WI38 (cell line): ENCODE data around the gene GRHPR.

Experiments
- H3K4me3 ChIP-seq: 2 replicates; pipeline ENCODE4 v1.5.1; 2011; ENCODE audit warnings: low read depth, mild to moderate bottlenecking, control low read depth, low read length
- TF ChIP-seq, protein P1 (sequence below): IDR thresholded peaks from 2 replicates; pipeline ENCODE4 v1.5.1; 2012; ENCODE audit warnings: low read depth, mild to moderate bottlenecking, control low read depth, low read length

GRHPR gene

GRCh38 chr9:37404590-37404989 lies 17.9 kb upstream of the GRHPR start:
- TF ChIP-seq, protein P1, sequence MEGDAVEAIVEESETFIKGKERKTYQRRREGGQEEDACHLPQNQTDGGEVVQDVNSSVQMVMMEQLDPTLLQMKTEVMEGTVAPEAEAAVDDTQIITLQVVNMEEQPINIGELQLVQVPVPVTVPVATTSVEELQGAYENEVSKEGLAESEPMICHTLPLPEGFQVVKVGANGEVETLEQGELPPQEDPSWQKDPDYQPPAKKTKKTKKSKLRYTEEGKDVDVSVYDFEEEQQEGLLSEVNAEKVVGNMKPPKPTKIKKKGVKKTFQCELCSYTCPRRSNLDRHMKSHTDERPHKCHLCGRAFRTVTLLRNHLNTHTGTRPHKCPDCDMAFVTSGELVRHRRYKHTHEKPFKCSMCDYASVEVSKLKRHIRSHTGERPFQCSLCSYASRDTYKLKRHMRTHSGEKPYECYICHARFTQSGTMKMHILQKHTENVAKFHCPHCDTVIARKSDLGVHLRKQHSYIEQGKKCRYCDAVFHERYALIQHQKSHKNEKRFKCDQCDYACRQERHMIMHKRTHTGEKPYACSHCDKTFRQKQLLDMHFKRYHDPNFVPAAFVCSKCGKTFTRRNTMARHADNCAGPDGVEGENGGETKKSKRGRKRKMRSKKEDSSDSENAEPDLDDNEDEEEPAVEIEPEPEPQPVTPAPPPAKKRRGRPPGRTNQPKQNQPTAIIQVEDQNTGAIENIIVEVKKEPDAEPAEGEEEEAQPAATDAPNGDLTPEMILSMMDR, result no peak
- no peak overlapping the region for H3K4me3 ChIP-seq

GRCh38 chr9:37405350-37405749 lies 17.1 kb upstream of the GRHPR start:
- TF ChIP-seq, protein P1, result no peak
- no peak overlapping the region for H3K4me3 ChIP-seq

GRCh38 chr9:37405764-37406380 lies 16.6 kb upstream of the GRHPR start:
- TF ChIP-seq, protein P1, result no peak
- H3K4me3 ChIP-seq, result no peak overlapping the region

DNA sequence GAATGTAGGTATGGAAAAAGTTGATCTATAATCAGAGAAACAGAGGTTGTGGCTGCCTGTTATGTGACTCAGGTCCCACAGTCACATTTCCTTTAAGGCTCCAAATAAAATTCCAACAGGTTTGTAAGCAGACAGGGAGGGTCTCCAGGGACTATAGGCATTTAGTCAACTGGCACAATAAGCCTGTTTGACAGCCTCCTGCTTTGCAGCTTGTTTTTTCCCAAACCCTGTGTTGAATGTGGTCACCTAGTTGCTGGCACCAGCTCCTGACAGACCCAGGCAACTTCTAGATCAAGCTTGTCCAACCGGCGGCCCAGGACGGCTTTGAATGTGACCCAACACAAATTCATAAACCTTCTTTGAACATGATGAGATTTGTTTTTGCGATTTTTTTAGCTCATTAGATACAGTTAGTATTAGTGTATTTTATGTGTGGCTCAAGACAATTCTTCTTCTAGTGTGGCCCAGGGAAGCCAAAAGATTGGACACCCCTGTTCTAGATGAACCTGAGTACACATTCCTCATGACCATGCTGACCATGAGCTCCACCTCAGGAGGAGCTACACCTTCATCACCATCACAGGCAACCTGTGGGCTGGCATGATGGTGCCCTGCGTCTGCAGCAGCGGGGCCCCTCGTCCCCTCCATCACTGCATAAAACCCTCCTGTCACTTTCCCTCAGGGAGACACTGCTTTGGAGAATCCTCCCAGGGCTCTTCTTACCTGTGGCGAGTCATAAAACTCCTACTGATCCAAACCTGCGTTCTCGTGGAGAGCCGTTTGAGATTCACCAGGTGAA lies 15.7 kb upstream of the GRHPR start:
- no peak overlapping the region for H3K4me3 ChIP-seq
- TF ChIP-seq, protein P1, result no peak

GRCh38 chr9:37407468-37407867 lies 15.0 kb upstream of the GRHPR start:
- TF ChIP-seq, protein P1, result no peak
- no peak overlapping the region for H3K4me3 ChIP-seq

- no peak overlapping the region for H3K4me3 ChIP-seq
- TF ChIP-seq, protein P1, result no peak
These were observed 13.4 kb upstream of the GRHPR start for GRCh38 chr9:37408933-37409710.
